Activated naive CD4-positive, alpha-beta T cell treated with anti-CD3 and anti-CD28 coated beads, Interleukin-2, amount 10 ng/mL, durations not matched to agents 5 hours and 36 hours (primary cell): ENCODE measurements around the gene SPACA1. TPM values are rescaled to one million over a fixed set of nuclear protein-coding genes. Genes with fewer than 3 reads are reported as not detected.

Source experiments
- total RNA-seq, 2 experiments: library from RNA; stranded (reverse); gene quantifications; one replicate each; pipeline ENCODE4 v1.2.3, GENCODE V29; 2021

Gene SPACA1
- total RNA-seq = not detected

GRCh38 chr6:88047510-88048150, at the start of gene SPACA1:
Gene SPACA1, plus strand, starts transcription at chr6:88047841. Its CDS starts 65 bp downstream, at chr6:88047906.

Other genes with a start within 250 kb of the SPACA1 start
- not detected for gene CNR1, start 118.5 kb downstream of the SPACA1 start, total RNA-seq